Activated CD4-positive, alpha-beta T cell treated with anti-CD3 and anti-CD28 coated beads, Interleukin-2, amount 50 U/mL, for 1 hour (primary cell): ENCODE results near the gene TCF15.
"Not testable (repeated sequence)": the region's sequence is repeated elsewhere in the genome, so short reads cannot be mapped to it uniquely, and the experiment has no call there.

Experiments used
- DNase-seq: peaks from one replicate; pipeline ENCODE4 v3.0.0-alpha.2; 2020

The TCF15 gene

GRCh38 chr20:610130-611046 lies at the start of gene TCF15:
Gene TCF15 (minus strand): TSS chr20:610309. CDS start chr20:610237, 72 bp downstream.
- no peak for DNase-seq

GRCh38 chr20:658731-659291 lies 48.7 kb upstream of the TCF15 start:
- DNase-seq, result no peak

GRCh38 chr20:658202-658601 lies 48.1 kb upstream of the TCF15 start:
- DNase-seq, result no peak

GRCh38 chr20:655726-656624 lies 45.9 kb upstream of the TCF15 start:
- no peak for DNase-seq

GRCh38 chr20:654417-654750 lies 44.3 kb upstream of the TCF15 start:
- DNase-seq, result no peak

- no peak for DNase-seq
Observed at GRCh38 chr20:653590-654416, 43.7 kb upstream of the TCF15 start.

GRCh38 chr20:653110-653589 lies 43.0 kb upstream of the TCF15 start, which contains the start of gene SRXN1:
Gene SRXN1 (minus strand): TSS chr20:653200. CDS start chr20:653185, 15 bp downstream.
- DNase-seq, result peak; percentile 73

- DNase-seq, result no peak
Observed at GRCh38 chr20:652615-653109, 42.6 kb upstream of the TCF15 start.

- DNase-seq, result no peak
Observed at GRCh38 chr20:651713-652614, 41.9 kb upstream of the TCF15 start.

GRCh38 chr20:650954-651353 lies 40.8 kb upstream of the TCF15 start:
- no peak for DNase-seq

GRCh38 chr20:650281-650680 lies 40.2 kb upstream of the TCF15 start:
- DNase-seq, result no peak

GRCh38 chr20:647479-648019 lies 37.4 kb upstream of the TCF15 start:
- no peak for DNase-seq

- DNase-seq, result no peak
Observed at GRCh38 chr20:646868-647233, 36.7 kb upstream of the TCF15 start.

GRCh38 chr20:646107-646867 lies 36.2 kb upstream of the TCF15 start:
- DNase-seq, result no peak

GRCh38 chr20:645318-646106 lies 35.4 kb upstream of the TCF15 start:
- peak; percentile 54 for DNase-seq

- DNase-seq, result no peak
Observed at GRCh38 chr20:644692-645317, 34.7 kb upstream of the TCF15 start.

- DNase-seq, result no peak
Observed at GRCh38 chr20:642398-643174, 32.5 kb upstream of the TCF15 start.

GRCh38 chr20:642013-642397 lies 31.9 kb upstream of the TCF15 start:
- DNase-seq, result not testable (repeated sequence)
